ENCODE measurements around the gene FOXN3.

DNA sequence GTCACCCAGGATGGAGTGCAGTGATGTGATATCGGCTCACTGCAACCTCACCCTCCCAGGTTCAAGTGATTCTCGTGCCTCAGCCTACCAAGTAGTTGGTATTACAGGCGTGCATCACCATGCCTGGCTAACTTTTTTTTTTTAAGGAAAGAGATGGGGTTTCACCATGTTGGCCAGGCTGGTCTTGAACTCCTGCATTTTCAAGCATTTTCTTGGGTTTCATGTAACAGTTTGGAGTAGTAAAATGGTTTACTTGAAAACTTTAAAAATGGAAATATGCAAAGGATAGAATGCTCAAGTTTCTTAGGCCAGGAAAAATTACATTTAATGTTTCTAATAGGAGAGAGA, 63.3 kb downstream of the FOXN3 start:
- TF ChIP-seq, protein P1, sequence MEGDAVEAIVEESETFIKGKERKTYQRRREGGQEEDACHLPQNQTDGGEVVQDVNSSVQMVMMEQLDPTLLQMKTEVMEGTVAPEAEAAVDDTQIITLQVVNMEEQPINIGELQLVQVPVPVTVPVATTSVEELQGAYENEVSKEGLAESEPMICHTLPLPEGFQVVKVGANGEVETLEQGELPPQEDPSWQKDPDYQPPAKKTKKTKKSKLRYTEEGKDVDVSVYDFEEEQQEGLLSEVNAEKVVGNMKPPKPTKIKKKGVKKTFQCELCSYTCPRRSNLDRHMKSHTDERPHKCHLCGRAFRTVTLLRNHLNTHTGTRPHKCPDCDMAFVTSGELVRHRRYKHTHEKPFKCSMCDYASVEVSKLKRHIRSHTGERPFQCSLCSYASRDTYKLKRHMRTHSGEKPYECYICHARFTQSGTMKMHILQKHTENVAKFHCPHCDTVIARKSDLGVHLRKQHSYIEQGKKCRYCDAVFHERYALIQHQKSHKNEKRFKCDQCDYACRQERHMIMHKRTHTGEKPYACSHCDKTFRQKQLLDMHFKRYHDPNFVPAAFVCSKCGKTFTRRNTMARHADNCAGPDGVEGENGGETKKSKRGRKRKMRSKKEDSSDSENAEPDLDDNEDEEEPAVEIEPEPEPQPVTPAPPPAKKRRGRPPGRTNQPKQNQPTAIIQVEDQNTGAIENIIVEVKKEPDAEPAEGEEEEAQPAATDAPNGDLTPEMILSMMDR (optimal IDR thresholded peaks at IDR 0.05 in 1 of 3, IDR thresholded peaks at IDR 0.05 in 1 of 3, conservative IDR thresholded peaks at IDR 0.05 in 1 of 3; ENCODE audit: extremely low read depth in 1 of 3, insufficient read depth in 2 of 3, low read length in 3 of 3) = no peak
- TF ChIP-seq EZH2 (IDR thresholded peaks at IDR 0.05; ENCODE audit: low read length) = no peak
